Bronchus fibroblast of lung (primary cell): ENCODE measurements around the gene OCRL. TPM values are rescaled to one million over a fixed set of nuclear protein-coding genes. Genes with fewer than 3 reads are reported as not detected.

Source experiments
- total RNA-seq: library from RNA; depleted of rRNA; stranded (reverse); fragments of >200 nt; gene quantifications from 2 replicates; pipeline ENCODE4 v1.2.3, GENCODE V29; 2015

The OCRL gene
- 7.9 and 9.1 TPM in 2 replicates for total RNA-seq

GRCh38 chrX:129540068-129540653 is at the start of gene OCRL:
Gene OCRL, plus strand, starts transcription at chrX:129540259. Its CDS starts 181 bp downstream, at chrX:129540440.

GRCh38 chrX:129523079-129523911 is 16.8 kb upstream of the OCRL start, which contains the start of gene SMARCA1:
Gene SMARCA1, minus strand, starts transcription at chrX:129523490. Its CDS starts 120 bp downstream, at chrX:129523370.

Other genes with a start within 250 kb of the OCRL start
- 23.5 and 27.2 TPM in 2 replicates for gene SMARCA1, start 16.8 kb upstream of the OCRL start, total RNA-seq
- 0.30 and 0.34 TPM in 2 replicates for gene APLN, start 114.7 kb downstream of the OCRL start, total RNA-seq
- 0.59 and 1.5 TPM in 2 replicates for gene XPNPEP2, start 198.7 kb downstream of the OCRL start, total RNA-seq
- not detected in 2 replicates for gene SASH3, start 239.7 kb downstream of the OCRL start, total RNA-seq